Transverse colon (tissue), 3 donors: Measurements from ENCODE around the gene CHAMP1.

ENCODE experiments used
- POLR2A ChIP-seq: fragments of 450-650 bp; IDR thresholded peaks from one replicate; pipeline ENCODE4 v1.6.1; 2016; ENCODE audit warnings: antibody characterized with exemption, mild to moderate bottlenecking, moderate library complexity
- TF ChIP-seq, protein P1 (sequence below), 5 experiments: fragments of 200-600 bp in 3 of 5; fragments of 450-650 bp in 2 of 5; sonication (generic) in 3 of 5; IDR thresholded peaks; 1 replicate in 2 of 5; 2 replicates in 3 of 5; pipeline ENCODE4 v1.5.1; 2016 to 2017; ENCODE audit warnings: antibody characterized with exemption in 5 of 5, inconsistent platforms in 3 of 5, mild to moderate bottlenecking in 2 of 5, moderate library complexity in 1 of 5

DNA sequence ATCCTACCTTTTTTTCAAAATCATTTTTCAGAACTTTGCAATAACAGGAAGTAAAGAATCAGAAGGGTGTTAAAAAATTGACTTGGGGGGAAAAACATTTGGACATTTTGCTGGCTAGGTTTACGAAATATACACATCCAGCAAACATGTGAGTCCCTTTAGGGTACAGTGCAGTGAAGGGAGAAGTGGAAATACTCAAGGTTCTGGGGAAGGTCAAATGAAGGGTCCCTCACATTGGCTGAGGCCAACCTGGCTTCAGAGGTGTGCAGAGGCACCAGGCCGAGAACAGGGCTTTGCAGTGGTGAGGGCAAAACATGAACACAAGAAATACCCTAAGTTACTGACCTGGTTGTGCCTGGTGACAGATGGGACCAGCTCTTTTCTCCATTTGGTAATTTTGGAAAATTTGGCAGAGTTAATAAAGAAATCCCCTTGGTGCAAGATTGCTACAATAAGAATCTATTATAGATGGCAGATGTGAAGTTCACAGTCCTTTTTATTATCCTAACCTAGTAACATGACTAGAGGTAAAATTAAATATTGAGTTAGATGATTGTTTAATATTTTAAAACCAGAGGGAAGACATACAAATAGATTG, 34.4 kb upstream of the CHAMP1 start:
- no peak for TF ChIP-seq POLR2A
- TF ChIP-seq, protein P1, sequence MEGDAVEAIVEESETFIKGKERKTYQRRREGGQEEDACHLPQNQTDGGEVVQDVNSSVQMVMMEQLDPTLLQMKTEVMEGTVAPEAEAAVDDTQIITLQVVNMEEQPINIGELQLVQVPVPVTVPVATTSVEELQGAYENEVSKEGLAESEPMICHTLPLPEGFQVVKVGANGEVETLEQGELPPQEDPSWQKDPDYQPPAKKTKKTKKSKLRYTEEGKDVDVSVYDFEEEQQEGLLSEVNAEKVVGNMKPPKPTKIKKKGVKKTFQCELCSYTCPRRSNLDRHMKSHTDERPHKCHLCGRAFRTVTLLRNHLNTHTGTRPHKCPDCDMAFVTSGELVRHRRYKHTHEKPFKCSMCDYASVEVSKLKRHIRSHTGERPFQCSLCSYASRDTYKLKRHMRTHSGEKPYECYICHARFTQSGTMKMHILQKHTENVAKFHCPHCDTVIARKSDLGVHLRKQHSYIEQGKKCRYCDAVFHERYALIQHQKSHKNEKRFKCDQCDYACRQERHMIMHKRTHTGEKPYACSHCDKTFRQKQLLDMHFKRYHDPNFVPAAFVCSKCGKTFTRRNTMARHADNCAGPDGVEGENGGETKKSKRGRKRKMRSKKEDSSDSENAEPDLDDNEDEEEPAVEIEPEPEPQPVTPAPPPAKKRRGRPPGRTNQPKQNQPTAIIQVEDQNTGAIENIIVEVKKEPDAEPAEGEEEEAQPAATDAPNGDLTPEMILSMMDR (IDR thresholded peaks at IDR 0.05) = no peak
